Heart right ventricle (tissue), 16 donors: Measurements from ENCODE around the gene PGR. TPM values are rescaled to one million over a fixed set of nuclear protein-coding genes. Genes with fewer than 3 reads are reported as not detected.
"Not testable (repeated sequence)": the region's sequence is repeated elsewhere in the genome, so short reads cannot be mapped to it uniquely, and the experiment has no call there.

Source experiments
- ATAC-seq, 8 donors: fragments of 200-7000 bp; cut with Tn5 transposase; one replicate each; pipeline ENCODE4 v1.9.1; 2020; ENCODE audit warnings: mild to moderate bottlenecking in 8 of 8, moderate library complexity in 8 of 8, moderate number of reproducible peaks in 1 of 8
- DNase-seq, 2 donors: peaks; one replicate each; pipeline ENCODE4 v3.0.0-alpha.2; 2020
- H3K27ac ChIP-seq, 10 donors: fragments of 200-600 bp; sonication (generic) in 2 of 10; one replicate each; pipeline versions ENCODE4 v1.5.0 to v1.8.0; 2020 to 2022; ENCODE audit warnings: mild to moderate bottlenecking in 3 of 10
- H3K27me3 ChIP-seq, 7 donors: fragments of 200-600 bp; one replicate each; pipeline ENCODE4 v1.8.0; 2021 to 2022; ENCODE audit warnings: mild to moderate bottlenecking in 2 of 7
- H3K36me3 ChIP-seq, 9 donors: fragments of 200-600 bp; sonication (generic) in 1 of 9; one replicate each; pipeline versions ENCODE4 v1.5.0 to v1.8.0; 2020 to 2022; ENCODE audit warnings: mild to moderate bottlenecking in 2 of 9
- H3K4me1 ChIP-seq, 9 donors: fragments of 200-600 bp; sonication (generic) in 1 of 9; one replicate each; pipeline versions ENCODE4 v1.5.0 to v1.8.0; 2020 to 2022; ENCODE audit warnings: mild to moderate bottlenecking in 4 of 9
- H3K4me3 ChIP-seq, 10 donors: fragments of 200-600 bp; sonication (generic) in 2 of 10; one replicate each; pipeline versions ENCODE4 v1.5.0 to v1.8.0; 2020 to 2022; ENCODE audit warnings: mild to moderate bottlenecking in 7 of 10, moderate library complexity in 2 of 10
- H3K9me3 ChIP-seq, 11 donors: fragments of 200-600 bp in 10 of 11; sonication (generic) in 2 of 11; one replicate each; pipeline versions ENCODE4 v1.5.0 to v1.8.0; 2013 to 2022; ENCODE audit warnings: mild to moderate bottlenecking in 2 of 11, control low read depth in 1 of 11, moderate library complexity in 1 of 11
- CTCF ChIP-seq, 9 donors: fragments of 200-600 bp; sonication (generic) in 2 of 9; IDR thresholded peaks; one replicate each; pipeline versions ENCODE4 v1.5.0 to v1.8.0; 2021 to 2022; ENCODE audit warnings: antibody characterized with exemption in 9 of 9, mild to moderate bottlenecking in 5 of 9, moderate library complexity in 1 of 9
- WGBS, 2 donors: extraction: QIAGEN DNeasy Blood & Tissue Kit; methylation state at CpG; one replicate each; pipeline ENCODE4 v1.1.7; 2013; ENCODE audit warnings: inconsistent platforms in 1 of 2; 5-methylcytosine and 5-hydroxymethylcytosine counted together
- intact Hi-C, 10 donors: fragments of 100-400 bp; cut with DNase I; formaldehyde crosslinking; loops; one replicate each; pipeline versions ENCODE4 v1.11.1 to v1.14.2; 2022
- polyA plus RNA-seq, 2 donors: library from polyadenylated mRNA; stranded (reverse); fragments of 200-250 nt; gene quantifications; one replicate each; pipeline ENCODE4 v1.2.3, GENCODE V29; 2013
- total RNA-seq, 10 donors: library from RNA; stranded (reverse); fragmentation: NEBNext Ultra II Directional in 3 of 10; extraction: Animal tissue kit (Norgen Biotek cat#: 25700) in 3 of 10; gene quantifications; one replicate each; pipeline versions ENCODE4 v1.2.1 to v1.2.4, GENCODE V29; 2021 to 2023
- donor health status: Arrhythmogenic right ventricular cardiomyopathy.
- donor health status: ischemic (EF 13 %, LVEDD 7.1; RV severe dilation, severe dysfunction).
- donor health status: healthy with polysubstance abuse.
- donor health status: DM: no; HTN: yes; CAD: no.
- donor health status: DM: no; HTN: no; CAD: no.
- donor health status: ischemic (EF 25% LVEDD 6.9; RV normal size, moderate dysfunction).
- donor health status: ischemic (EF 25% LVEDD 5.7; RV mildly dilated, moderate dysfunction).
- donor health status: healthy.
- donor health status: DM: yes; HTN: yes; CAD: no.
- donor health status: Ischemic cardiomyopathy.
- donor health status: ischemic (EF 35%, LVEDD 5.7; RV mildly dilated, moderate dysfunction).
- donor health status: nonischemic (EF 11% LVEDD 7.7; RV severe dilation, severe dysfunction).
- donor health status: DM: yes; HTN: yes; CAD: no.
- donor health status: PGD.
- donor health status: ischemic (EF 29% LVEDD 5.4; RV normal size, mild dysfunction).
- donor health status: nonischemic (EF 23%, LVEDD 6.1; RV moderate dilation, normal function).

Gene PGR
- total and polyA plus RNA-seq, 12 donors: 1.1 to 16.3 (median 10.2) TPM

- peaks cover 0 to 9% (median 0%) of the 10 kb centered on the region in 9 donors for H3K4me1 ChIP-seq
- WGBS, 2 donors: 93 to 100% methylated on average over 1 of the region's 1 CpG
- intact Hi-C loops: no loop called here
- ATAC-seq: no peak
- H3K4me3 ChIP-seq: no peak overlapping the region
- H3K27ac ChIP-seq: no peak overlapping the region
- H3K27me3 ChIP-seq: no peaks in the 10 kb centered on the region
- H3K9me3 ChIP-seq: no peaks in the 10 kb centered on the region
- no peak for DNase-seq
- H3K36me3 ChIP-seq: no peaks in the 10 kb centered on the region
- no peak for TF ChIP-seq CTCF (IDR thresholded peaks at IDR 0.05)
These were observed 109.7 kb downstream of the PGR start for GRCh38 chr11:101019870-101020269.

GRCh38 chr11:101014600-101015285 is 114.9 kb downstream of the PGR start:
- Histone ChIP-seq H3K4me3 (no peak overlapping the region), H3K27me3 (no peaks in the 10 kb centered on the region), H3K4me1 (peaks cover 0 to 5% (median 0%) of the 10 kb centered on the region in 9 donors), H3K27ac (no peak overlapping the region), H3K36me3 (no peaks in the 10 kb centered on the region), H3K9me3 (no peaks in the 10 kb centered on the region)
- intact Hi-C loops: no loop called here
- no peak for DNase-seq
- no peak for ATAC-seq
- no peak for TF ChIP-seq CTCF (IDR thresholded peaks at IDR 0.05)

GRCh38 chr11:101013702-101014101 is 115.9 kb downstream of the PGR start:
- H3K4me1 ChIP-seq, H3K27me3 ChIP-seq, intact Hi-C loops, H3K36me3 ChIP-seq, H3K9me3 ChIP-seq, DNase-seq, ATAC-seq, H3K27ac ChIP-seq, H3K4me3 ChIP-seq: not testable (repeated sequence)

- no peak for DNase-seq
- H3K27me3 ChIP-seq: no peaks in the 10 kb centered on the region
- H3K9me3 ChIP-seq: no peaks in the 10 kb centered on the region
- intact Hi-C loops: no loop called here
- H3K27ac ChIP-seq: no peak overlapping the region
- no peaks in the 10 kb centered on the region for H3K36me3 ChIP-seq
- H3K4me3 ChIP-seq: no peak overlapping the region
- ATAC-seq: no peak
- peaks cover 0 to 5% (median 0%) of the 10 kb centered on the region in 9 donors for H3K4me1 ChIP-seq
- 77 to 91% methylated on average over 5 of the region's 5 CpGs for WGBS, 2 donors
- no peak for TF ChIP-seq CTCF (IDR thresholded peaks at IDR 0.05)
These were observed 117.7 kb downstream of the PGR start for GRCh38 chr11:101011881-101012280.

- ATAC-seq (no peak), DNase-seq (no peak)
- WGBS, 2 donors: 82 to 85% methylated on average over 5 of the region's 5 CpGs
- H3K9me3 ChIP-seq: no peaks in the 10 kb centered on the region
- H3K27me3 ChIP-seq: no peaks in the 10 kb centered on the region
- H3K4me1 ChIP-seq: peaks cover 0 to 5% (median 0%) of the 10 kb centered on the region in 9 donors
- TF ChIP-seq CTCF (IDR thresholded peaks at IDR 0.05): no peak
- H3K4me3 ChIP-seq: no peak overlapping the region
- intact Hi-C loops: no loop called here
- no peak overlapping the region for H3K27ac ChIP-seq
- no peaks in the 10 kb centered on the region for H3K36me3 ChIP-seq
These were observed 118.7 kb downstream of the PGR start for GRCh38 chr11:101010899-101011298.
